ENCODE measurements around the gene VSIG10L. TPM values are rescaled to one million over a fixed set of nuclear protein-coding genes. Genes with fewer than 3 reads are reported as not detected.

VSIG10L gene
- polyA plus RNA-seq, 1 donor (not counting 4 experiments of a cell fraction or from before 2014, with no cell fraction given): 1.5 TPM

- dilution Hi-C loops (cut with MboI; ENCODE audit: extremely low pct_ligation_motif_present, low sequenced_read_pairs): no loop called here
- Histone ChIP-seq H3K9me1 (ENCODE audit: control insufficient read depth, extremely low read depth, insufficient read depth, low read length) (no peaks in the 10 kb centered on the region), H3K4me1 (ENCODE audit: control insufficient read depth, extremely low read depth, insufficient read depth, low read length) (peaks cover 21% of the 10 kb centered on the region), H3K9me3 (ENCODE audit: control insufficient read depth, low read depth, low read length) (no peaks in the 10 kb centered on the region), H3K27ac (ENCODE audit: control insufficient read depth, insufficient read depth, low read length) (peak overlapping the region; percentile 84), H2AFZ (ENCODE audit: control insufficient read depth, low read length) (no peak overlapping the region), H3K4me3 (ENCODE audit: control insufficient read depth in 2 of 3, extremely low read depth in 1 of 3, insufficient read depth in 2 of 3, low read depth in 1 of 3, low read length in 3 of 3) (peak overlapping the region; percentile 54 to 88 (median 68)), H3K27me3 (ENCODE audit: control insufficient read depth, extremely low read depth, insufficient read depth, low read length) (no peaks in the 10 kb centered on the region), H3K4me2 (ENCODE audit: control insufficient read depth, extremely low read depth, insufficient read depth, low read depth, low read length) (peak overlapping the region; percentile 77), H3K36me3 (ENCODE audit: control insufficient read depth in 2 of 2, extremely low read depth in 1 of 2, insufficient read depth in 2 of 2, low read length in 2 of 2) (peaks cover 0 to 2% of the 10 kb centered on the region in 2 experiments), H4K20me1 (ENCODE audit: control insufficient read depth, extremely low read depth, insufficient read depth, low read length) (peaks cover 4% of the 10 kb centered on the region), H3K9ac (ENCODE audit: control insufficient read depth, extremely low read depth, insufficient read depth, low read length) (peak overlapping the region; percentile 88), H3K79me2 (ENCODE audit: control insufficient read depth, insufficient read depth, low read length) (peaks cover 16% of the 10 kb centered on the region)
- DNase-seq (ENCODE audit: low read depth, low spot score): no peak
- TF ChIP-seq CTCF (optimal IDR thresholded peaks at IDR 0.05 in 1 of 3, IDR thresholded peaks at IDR 0.05 in 1 of 3, conservative IDR thresholded peaks at IDR 0.05 in 1 of 3; ENCODE audit: extremely low read depth in 1 of 3, insufficient read depth in 2 of 3, low read length in 3 of 3) (peak in 1 of 3 experiments; percentile 16), EZH2 (IDR thresholded peaks at IDR 0.05; ENCODE audit: low read length) (no peak)
- FAIRE-seq: no peak
Observed at GRCh38 chr19:51365211-51365964, 23.4 kb upstream of the VSIG10L start.

DNA sequence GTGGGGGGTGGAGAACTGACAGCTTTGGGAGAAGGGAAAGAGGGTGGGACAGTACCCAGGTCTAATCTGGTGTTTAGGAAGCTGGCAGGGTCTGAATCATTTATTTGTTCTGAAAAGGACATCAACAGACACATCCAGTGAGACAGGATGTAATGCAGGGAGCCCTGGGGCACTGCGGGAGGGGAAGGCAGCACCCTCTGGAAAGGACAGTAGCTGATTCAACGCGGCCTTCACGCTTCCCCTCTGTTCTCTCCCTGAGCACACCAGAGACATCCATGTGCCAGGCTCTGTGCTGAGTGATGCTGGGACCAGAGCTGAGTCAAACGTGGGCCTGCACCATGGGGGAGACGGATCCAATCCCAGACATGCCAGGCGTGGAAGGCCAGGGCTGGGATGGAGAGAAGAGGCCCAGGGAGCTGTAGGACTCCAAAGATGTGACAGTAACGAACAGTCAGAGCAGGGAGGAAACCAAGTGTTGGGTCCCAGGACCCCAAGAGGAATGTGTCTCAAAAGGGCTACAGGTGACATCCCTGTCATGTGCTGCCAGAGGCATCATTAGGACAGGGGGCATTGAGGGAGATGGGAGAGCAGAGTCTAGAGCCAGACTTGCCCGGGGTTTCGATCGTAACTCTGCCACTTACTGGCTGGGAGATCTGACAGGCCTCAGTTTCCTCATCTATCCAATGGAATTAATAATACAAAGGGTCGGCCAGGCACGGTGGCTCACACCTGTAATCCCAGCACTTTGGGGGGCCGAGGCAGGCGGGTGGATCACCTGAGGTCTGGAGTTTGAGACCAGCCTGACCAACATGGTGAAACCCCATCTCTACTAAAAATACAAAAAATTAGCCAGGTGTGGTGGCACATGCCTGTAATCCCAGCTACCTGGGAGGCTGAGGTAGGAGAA lies 22.5 kb upstream of the VSIG10L start:
- TF ChIP-seq EZH2 (IDR thresholded peaks at IDR 0.05; ENCODE audit: low read length): no peak
- FAIRE-seq (no peak), DNase-seq (ENCODE audit: low read depth, low spot score) (no peak)
- Histone ChIP-seq H3K4me3 (ENCODE audit: control insufficient read depth in 2 of 3, extremely low read depth in 1 of 3, insufficient read depth in 2 of 3, low read depth in 1 of 3, low read length in 3 of 3) (no peak overlapping the region), H3K27me3 (ENCODE audit: control insufficient read depth, extremely low read depth, insufficient read depth, low read length) (no peaks in the 10 kb centered on the region), H3K9ac (ENCODE audit: control insufficient read depth, extremely low read depth, insufficient read depth, low read length) (peak overlapping the region; percentile 19), H3K79me2 (ENCODE audit: control insufficient read depth, insufficient read depth, low read length) (peaks cover 16% of the 10 kb centered on the region), H3K9me3 (ENCODE audit: control insufficient read depth, low read depth, low read length) (no peaks in the 10 kb centered on the region), H3K4me1 (ENCODE audit: control insufficient read depth, extremely low read depth, insufficient read depth, low read length) (peaks cover 24% of the 10 kb centered on the region), H3K36me3 (ENCODE audit: control insufficient read depth in 2 of 2, extremely low read depth in 1 of 2, insufficient read depth in 2 of 2, low read length in 2 of 2) (peaks cover 0 to 2% of the 10 kb centered on the region in 2 experiments), H4K20me1 (ENCODE audit: control insufficient read depth, extremely low read depth, insufficient read depth, low read length) (peaks cover 4% of the 10 kb centered on the region), H3K4me2 (ENCODE audit: control insufficient read depth, extremely low read depth, insufficient read depth, low read depth, low read length) (peak overlapping the region; percentile 55), H2AFZ (ENCODE audit: control insufficient read depth, low read length) (no peak overlapping the region), H3K9me1 (ENCODE audit: control insufficient read depth, extremely low read depth, insufficient read depth, low read length) (no peaks in the 10 kb centered on the region), H3K27ac (ENCODE audit: control insufficient read depth, insufficient read depth, low read length) (peak overlapping the region; percentile 42)
- dilution Hi-C loops (cut with MboI; ENCODE audit: extremely low pct_ligation_motif_present, low sequenced_read_pairs): no loop called here

All from keratinocyte (primary cell).